Stimulated activated CD4-positive, alpha-beta T cell treated with anti-CD3 and anti-CD28 coated beads, Interleukin-1b, Interleukin-23, amount 100 ng/mL, for 48 hours (primary cell): ENCODE measurements around the gene ASAP3.
"Not testable (repeated sequence)": the region's sequence is repeated elsewhere in the genome, so short reads cannot be mapped to it uniquely, and the experiment has no call there.

Experiments
- DNase-seq: peaks from one replicate; pipeline ENCODE4 v3.0.0-alpha.2; 2020

Gene ASAP3

GRCh38 chr1:23514111-23514679, 30.2 kb upstream of the ASAP3 start:
- no peak for DNase-seq

- DNase-seq = no peak
Measured at GRCh38 chr1:23509896-23510295, 25.9 kb upstream of the ASAP3 start.

DNA sequence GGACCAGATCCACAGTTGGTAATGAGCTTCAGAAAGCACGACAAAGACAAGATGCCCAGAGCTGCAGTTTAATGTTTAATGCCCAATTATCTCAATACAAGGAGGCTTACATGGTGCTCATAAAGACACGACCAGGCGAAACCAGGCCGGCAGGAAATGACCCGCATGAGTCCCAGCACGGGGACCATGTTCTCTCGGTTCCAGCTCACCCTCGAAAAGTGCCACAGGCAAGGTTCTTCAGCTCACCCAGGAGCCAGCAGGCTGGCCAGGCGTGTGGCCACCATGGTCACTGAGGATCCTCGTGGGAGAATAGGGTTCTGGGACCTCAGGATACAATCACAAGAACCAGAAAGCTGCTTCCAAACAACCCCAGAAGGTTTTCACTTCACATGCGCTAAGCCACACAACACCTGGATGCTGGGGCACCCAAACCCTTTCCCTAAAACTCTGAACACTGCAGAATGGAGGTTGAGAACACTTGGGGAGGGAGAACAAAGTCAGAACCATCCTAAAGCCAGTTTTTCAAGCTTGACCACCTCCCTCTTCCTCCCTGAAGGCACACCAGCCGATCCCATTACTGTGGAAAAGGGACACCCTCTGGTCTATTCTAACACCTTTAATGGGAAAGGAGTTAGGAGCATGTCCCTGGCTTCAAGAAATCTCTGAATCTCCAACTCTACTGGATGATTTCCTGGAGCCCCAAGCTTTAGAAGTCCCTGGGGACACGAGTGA, 22.6 kb upstream of the ASAP3 start:
- no peak for DNase-seq

GRCh38 chr1:23505851-23506250, 21.9 kb upstream of the ASAP3 start:
- DNase-seq = no peak

GRCh38 chr1:23504156-23504555, 20.2 kb upstream of the ASAP3 start:
- not testable (repeated sequence) for DNase-seq

GRCh38 chr1:23502951-23503350, 19.0 kb upstream of the ASAP3 start:
- DNase-seq = no peak

- DNase-seq = no peak
Measured at GRCh38 chr1:23500466-23500865, 16.5 kb upstream of the ASAP3 start.

GRCh38 chr1:23497777-23498439, 13.9 kb upstream of the ASAP3 start:
- DNase-seq = no peak

GRCh38 chr1:23496490-23497181, 12.7 kb upstream of the ASAP3 start:
- no peak for DNase-seq

- DNase-seq = not testable (repeated sequence)
Measured at GRCh38 chr1:23494836-23495235, 10.9 kb upstream of the ASAP3 start.

- not testable (repeated sequence) for DNase-seq
Measured at GRCh38 chr1:23492776-23493175, 8.8 kb upstream of the ASAP3 start.

DNA sequence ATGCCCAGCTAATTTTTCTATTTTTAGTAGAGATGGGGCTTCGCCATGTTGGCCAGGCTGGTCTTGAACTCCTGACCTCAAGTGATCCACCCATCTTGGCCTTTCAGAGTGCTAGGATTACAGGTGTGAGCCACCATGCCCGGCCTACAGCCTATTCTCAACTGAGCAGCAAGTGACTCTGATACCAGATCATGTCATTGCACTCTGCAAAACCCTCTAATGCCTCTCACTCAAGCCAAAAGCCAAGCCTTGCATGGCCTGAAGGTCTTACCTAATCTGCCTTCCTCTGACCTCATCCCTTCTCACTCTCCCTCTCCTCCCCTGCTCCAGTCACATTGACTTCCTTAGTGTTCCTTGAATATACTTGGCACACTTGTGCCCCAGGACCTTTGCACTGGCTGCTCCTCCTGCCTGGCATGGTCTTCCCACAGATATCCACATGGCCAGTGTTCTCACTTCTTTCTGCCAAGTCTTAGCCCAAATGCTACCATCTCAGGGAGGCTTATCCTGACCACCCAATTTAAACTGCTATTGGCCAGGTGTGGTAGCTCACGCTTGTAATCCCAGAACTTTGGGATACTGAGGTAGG, 8.2 kb upstream of the ASAP3 start:
- no peak for DNase-seq

DNA sequence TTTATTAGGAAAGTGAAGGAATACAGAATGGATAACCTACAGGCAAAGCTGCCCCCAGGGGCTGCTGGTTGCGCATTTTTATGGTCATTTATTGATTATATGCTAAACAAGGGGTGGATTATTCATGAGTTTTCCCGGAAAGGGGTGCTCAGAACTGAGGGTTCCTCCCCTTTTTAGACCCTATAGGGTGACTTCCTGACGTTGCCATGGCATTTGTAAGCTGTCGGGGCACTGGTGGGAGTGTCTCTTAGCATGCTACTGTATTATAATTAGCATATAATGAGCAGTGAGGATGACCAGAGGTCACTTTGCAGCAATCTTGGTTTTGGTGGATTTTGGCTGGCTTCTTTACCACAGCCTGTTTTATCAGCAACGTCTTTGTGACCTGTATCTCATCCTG, 5.9 kb upstream of the ASAP3 start:
- no peak for DNase-seq

DNA sequence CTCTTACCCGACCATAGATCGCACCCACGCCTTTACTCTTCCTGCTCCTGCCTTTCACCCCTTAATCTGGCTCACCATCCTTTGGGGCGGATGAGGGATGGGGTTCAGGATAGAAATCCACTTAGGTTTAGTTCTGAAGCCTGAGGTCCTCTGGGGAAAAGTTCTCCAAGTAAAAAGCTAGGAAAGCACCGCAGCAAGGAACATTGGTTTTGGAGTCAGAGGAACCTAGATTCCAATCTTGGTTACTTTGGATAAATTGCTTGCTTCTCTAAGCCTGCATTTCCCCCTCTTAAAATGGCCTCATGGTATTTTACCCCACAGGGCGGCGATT, 988 bp upstream of the ASAP3 start:
- DNase-seq = no peak

DNA sequence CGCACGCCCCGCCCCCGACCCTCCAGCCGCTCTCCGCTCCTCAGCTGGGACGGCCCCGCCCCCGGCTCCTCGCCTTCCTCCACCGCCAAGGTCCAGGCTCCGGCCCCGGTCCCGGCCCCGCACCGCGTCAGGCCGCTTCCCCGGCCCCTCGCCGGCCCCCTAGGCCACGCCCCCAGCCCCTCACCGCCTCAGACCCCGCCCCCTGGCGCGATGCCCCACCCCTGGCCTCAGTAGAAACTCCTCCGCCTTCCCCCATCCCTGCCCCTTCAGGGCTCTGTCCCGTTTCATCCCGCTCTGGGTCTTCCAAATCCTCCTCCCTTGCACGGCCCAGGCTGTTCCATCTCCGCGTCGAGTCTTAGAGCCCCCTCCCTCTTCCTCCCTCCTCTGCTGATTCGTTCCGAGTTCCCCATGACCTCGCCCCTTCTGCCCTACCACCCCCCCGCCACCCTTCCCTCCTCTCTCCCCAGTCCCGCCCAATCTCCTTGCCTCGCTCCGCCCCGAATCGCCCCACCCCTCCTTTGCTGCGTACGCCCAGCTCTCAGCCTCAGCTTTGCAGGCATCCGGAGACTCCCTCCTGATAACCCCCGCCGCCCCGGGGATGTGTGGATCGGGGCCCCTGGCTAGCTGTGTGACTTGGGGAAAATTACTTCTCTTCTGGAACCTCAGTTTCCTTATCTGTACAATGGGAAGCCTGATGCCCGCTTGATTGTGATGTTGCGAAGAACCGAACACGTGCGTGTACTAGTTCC, 448 bp upstream of the ASAP3 start:
- peak; percentile 87 for DNase-seq

DNA sequence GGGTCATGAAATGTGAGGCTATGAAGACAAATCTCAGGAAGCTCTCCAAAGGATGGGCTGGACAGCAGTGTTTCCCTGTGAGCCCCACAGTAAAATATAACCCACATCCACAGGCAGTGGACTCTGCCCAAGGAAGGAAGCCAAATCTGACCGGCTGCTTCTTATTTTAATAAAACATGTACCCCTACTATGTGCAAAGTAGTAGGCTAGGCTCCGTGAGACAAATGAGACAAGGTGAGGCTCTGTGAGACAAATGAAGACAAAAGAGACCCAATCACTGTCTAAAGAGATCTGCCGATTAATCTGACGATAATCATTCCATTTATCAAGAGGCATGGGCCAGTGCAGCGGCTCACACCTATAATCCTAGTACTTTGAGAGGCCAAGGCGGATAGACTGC, 2.1 kb downstream of the ASAP3 start:
- DNase-seq = no peak

- no peak for DNase-seq
Measured at GRCh38 chr1:23481026-23481597, 2.9 kb downstream of the ASAP3 start.

DNA sequence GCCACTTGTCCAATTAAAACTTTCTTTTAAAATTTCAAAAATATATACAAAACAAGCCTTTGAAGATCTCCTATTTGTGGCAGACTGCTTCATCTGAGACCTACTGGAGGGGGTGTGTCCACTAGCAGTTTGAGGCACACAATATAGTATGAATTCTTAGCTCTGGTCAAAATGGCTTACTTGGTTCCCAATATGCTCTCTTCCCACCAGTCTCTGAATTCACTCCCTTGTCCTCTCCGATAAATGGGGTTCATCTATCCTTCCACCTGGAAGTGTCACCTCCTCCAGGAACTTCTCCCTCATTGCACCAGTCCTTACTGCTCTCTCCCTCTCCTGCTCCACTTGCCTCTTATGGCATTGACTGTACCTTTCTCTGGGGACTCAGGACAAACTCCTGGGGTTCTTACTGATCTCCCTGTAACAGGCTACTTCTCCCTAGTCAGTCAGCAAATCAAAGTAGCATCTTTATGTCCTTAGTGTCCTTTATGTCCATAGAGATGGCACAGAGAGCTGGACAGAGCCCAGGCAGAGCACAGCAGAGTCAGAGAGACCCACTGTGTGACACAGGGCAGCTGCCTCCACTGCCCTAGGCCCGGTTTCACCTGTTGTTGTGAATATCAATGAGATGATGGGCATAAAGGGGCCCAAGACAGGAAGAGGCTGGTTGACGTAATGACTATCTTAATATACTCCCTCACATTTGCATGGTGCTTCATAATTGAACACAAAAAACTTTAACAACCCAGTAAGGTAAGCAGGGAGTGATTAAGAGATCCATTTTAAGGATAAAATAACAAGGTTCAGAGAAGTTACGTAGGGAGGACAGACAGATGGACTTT, 3.6 kb downstream of the ASAP3 start:
- DNase-seq = no peak

DNA sequence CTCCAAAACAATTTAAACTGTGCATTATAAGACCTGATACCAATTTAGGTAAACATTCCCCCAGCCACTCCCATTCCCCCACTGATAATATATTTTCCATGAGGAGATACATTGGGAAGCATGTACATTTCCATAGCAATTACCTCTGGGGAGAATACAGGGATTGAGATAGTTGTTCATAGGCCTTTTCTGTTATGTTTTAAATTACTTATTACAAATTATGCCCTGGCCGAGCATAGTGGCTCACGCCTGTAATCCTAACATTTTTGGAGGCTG, 4.4 kb downstream of the ASAP3 start:
- DNase-seq = no peak

GRCh38 chr1:23478896-23479665, 4.9 kb downstream of the ASAP3 start:
- no peak for DNase-seq
